Osteoblast (primary cell): ENCODE measurements around the gene SDC3. TPM values are rescaled to one million over a fixed set of nuclear protein-coding genes. Genes with fewer than 3 reads are reported as not detected.

Source experiments
- DNase-seq: peaks from one replicate; pipeline ENCODE4 v3.0.0; 2011; ENCODE audit warnings: low spot score, mixed read lengths; ENCODE audit not compliant: insufficient read length; ENCODE audit errors: missing footprints
- H2AFZ ChIP-seq: 2 replicates; pipeline ENCODE4 v1.6.0; 2011; ENCODE audit warnings: mild to moderate bottlenecking, low read length
- H3K27ac ChIP-seq: 2 replicates; pipeline ENCODE4 v1.5.1; 2011; ENCODE audit warnings: mild to moderate bottlenecking, low read depth, low read length, moderate library complexity
- H3K27me3 ChIP-seq: 2 replicates; pipeline ENCODE4 v1.6.0; 2012; ENCODE audit warnings: mild to moderate bottlenecking, control low read depth, inconsistent platforms, low read length, moderate library complexity; ENCODE audit not compliant: insufficient read depth
- H3K36me3 ChIP-seq: 2 replicates; pipeline ENCODE4 v1.5.1; 2011; ENCODE audit warnings: mild to moderate bottlenecking, low read length, control low read depth, moderate library complexity; ENCODE audit not compliant: insufficient read depth
- H3K4me1 ChIP-seq: 2 replicates; pipeline ENCODE4 v1.5.1; 2011; ENCODE audit warnings: mild to moderate bottlenecking, low read length, control low read depth, moderate library complexity; ENCODE audit not compliant: insufficient read depth
- H3K4me2 ChIP-seq: 2 replicates; pipeline ENCODE4 v1.6.0; 2011; ENCODE audit warnings: mild to moderate bottlenecking, low read length; ENCODE audit not compliant: insufficient read depth
- H3K4me3 ChIP-seq: fragments of 200-600 bp; sonication (generic); 3 replicates; pipeline ENCODE4 v1.5.1; 2012; ENCODE audit warnings: mild to moderate bottlenecking, low read length, inconsistent platforms; ENCODE audit not compliant: insufficient read depth
- H3K79me2 ChIP-seq: 2 replicates; pipeline ENCODE4 v1.6.0; 2012; ENCODE audit warnings: mild to moderate bottlenecking, low read length, control low read depth, inconsistent platforms; ENCODE audit not compliant: insufficient read depth
- H3K9me3 ChIP-seq: 2 replicates; pipeline ENCODE4 v1.5.1; 2011; ENCODE audit warnings: low read depth, low read length, control low read depth
- H4K20me1 ChIP-seq: 2 replicates; pipeline ENCODE4 v1.6.0; 2012; ENCODE audit warnings: mild to moderate bottlenecking, low read length, control low read depth; ENCODE audit not compliant: insufficient read depth
- total RNA-seq: library from RNA; depleted of rRNA; stranded (reverse); fragments of >200 nt; gene quantifications from 2 replicates; pipeline ENCODE4 v1.2.3, GENCODE V29; 2012
- TF ChIP-seq, protein P1 (sequence below): IDR thresholded peaks from 2 replicates; pipeline ENCODE4 v1.5.1; 2011; ENCODE audit warnings: mild to moderate bottlenecking, low read depth, low read length, moderate library complexity; ENCODE audit errors: extremely low read depth

Gene SDC3
- total RNA-seq, 1 donor, result 39.8 TPM

DNA sequence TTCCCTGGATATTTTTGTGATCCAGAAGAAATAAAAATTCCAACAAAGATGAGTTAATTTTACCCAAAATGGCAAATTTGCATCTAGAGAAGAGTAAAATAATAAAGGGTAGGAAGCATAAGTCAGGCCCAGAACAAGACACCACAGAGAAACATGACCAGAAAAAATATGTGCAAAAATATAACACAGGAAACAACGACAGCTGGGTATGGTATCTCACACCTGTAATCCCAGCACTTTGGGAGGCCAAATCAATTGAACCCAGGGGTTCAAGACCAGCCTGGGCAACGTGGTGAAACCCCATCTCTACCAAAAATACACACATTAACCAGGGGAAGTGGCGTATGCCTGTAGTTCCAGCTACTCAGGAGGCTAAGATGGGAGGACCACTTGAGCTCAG is 39.7 kb upstream of the SDC3 start:
- H3K27me3 ChIP-seq, result no peaks in the 10 kb centered on the region
- TF ChIP-seq, protein P1, sequence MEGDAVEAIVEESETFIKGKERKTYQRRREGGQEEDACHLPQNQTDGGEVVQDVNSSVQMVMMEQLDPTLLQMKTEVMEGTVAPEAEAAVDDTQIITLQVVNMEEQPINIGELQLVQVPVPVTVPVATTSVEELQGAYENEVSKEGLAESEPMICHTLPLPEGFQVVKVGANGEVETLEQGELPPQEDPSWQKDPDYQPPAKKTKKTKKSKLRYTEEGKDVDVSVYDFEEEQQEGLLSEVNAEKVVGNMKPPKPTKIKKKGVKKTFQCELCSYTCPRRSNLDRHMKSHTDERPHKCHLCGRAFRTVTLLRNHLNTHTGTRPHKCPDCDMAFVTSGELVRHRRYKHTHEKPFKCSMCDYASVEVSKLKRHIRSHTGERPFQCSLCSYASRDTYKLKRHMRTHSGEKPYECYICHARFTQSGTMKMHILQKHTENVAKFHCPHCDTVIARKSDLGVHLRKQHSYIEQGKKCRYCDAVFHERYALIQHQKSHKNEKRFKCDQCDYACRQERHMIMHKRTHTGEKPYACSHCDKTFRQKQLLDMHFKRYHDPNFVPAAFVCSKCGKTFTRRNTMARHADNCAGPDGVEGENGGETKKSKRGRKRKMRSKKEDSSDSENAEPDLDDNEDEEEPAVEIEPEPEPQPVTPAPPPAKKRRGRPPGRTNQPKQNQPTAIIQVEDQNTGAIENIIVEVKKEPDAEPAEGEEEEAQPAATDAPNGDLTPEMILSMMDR, result no peak
- no peak for DNase-seq
- no peak overlapping the region for H2AFZ ChIP-seq
- peaks cover 61% of the 10 kb centered on the region for H3K79me2 ChIP-seq
- no peaks in the 10 kb centered on the region for H3K9me3 ChIP-seq
- H3K4me1 ChIP-seq, result peaks cover 5% of the 10 kb centered on the region
- peak overlapping the region; percentile 12 for H3K27ac ChIP-seq
- H3K4me2 ChIP-seq, result no peak overlapping the region
- peaks cover 10% of the 10 kb centered on the region for H4K20me1 ChIP-seq
- H3K4me3 ChIP-seq, result no peak overlapping the region
- H3K36me3 ChIP-seq, result peaks cover 77% of the 10 kb centered on the region

DNA sequence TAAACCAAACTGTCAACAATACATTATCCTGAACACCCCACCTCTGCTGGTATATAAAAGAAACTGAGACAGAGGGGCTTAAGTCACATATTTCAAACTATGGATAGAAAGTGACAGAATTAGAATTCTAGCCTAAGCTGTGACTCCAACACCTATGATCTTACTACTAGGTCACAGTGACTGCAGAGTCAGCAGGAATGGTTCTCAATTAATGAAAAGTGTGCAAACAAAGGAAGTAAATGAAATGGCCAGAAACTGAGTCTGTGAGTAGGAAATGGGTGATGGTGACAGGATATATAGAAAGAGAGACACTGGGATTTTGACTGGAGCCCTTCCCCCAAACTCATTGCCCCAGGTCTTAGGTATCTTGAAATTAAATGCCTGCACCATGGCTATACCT is 38.7 kb upstream of the SDC3 start:
- peaks cover 10% of the 10 kb centered on the region for H4K20me1 ChIP-seq

DNA sequence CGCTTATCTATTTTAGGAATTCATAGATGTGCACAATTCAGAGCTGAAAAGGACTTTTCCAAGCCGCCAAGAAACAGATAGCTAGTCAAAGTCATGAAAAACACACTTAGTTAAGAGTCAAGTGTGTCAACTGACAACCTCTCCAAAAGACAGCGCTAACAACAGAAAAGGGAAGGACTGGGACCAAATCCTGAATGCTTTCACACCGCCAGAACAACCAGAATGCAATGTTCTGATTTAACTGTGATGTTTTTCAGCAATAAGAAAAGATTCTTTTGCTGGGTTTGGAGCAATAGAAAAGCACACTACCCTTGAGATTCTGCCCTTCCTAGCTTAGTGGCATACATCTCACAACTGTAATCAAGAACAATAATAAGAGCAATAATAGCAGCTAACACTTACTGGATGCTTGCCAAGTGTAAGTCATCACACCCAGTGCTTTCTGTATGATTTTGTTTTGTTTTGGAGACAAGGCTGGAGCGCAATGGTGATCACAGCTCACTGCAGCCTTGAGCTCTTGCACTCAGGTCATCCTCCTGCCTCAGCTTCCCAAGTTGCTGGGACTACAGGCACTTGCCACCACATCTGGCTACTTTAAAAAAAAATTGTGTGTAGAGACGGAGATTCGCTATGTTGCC is 33.9 kb upstream of the SDC3 start:
- Histone ChIP-seq H3K36me3 (peaks cover 72% of the 10 kb centered on the region), H3K27ac (no peak overlapping the region), H3K4me1 (no peaks in the 10 kb centered on the region), H2AFZ (no peak overlapping the region), H3K79me2 (peaks cover 41% of the 10 kb centered on the region), H3K4me3 (no peak overlapping the region), H3K27me3 (no peaks in the 10 kb centered on the region), H3K4me2 (no peak overlapping the region), H4K20me1 (peaks cover 6% of the 10 kb centered on the region), H3K9me3 (no peaks in the 10 kb centered on the region)
- no peak for DNase-seq
- TF ChIP-seq, protein P1, result no peak

More for the DNA sequence above, 38.7 kb upstream of the SDC3 start:
- Histone ChIP-seq H3K9me3 (no peaks in the 10 kb centered on the region), H3K4me1 (peaks cover 5% of the 10 kb centered on the region), H3K27ac (no peak overlapping the region), H3K4me3 (no peak overlapping the region), H3K4me2 (no peak overlapping the region), H3K36me3 (peaks cover 75% of the 10 kb centered on the region), H2AFZ (no peak overlapping the region), H3K27me3 (no peaks in the 10 kb centered on the region), H3K79me2 (peaks cover 62% of the 10 kb centered on the region)
- TF ChIP-seq, protein P1, result no peak
- no peak for DNase-seq

DNA sequence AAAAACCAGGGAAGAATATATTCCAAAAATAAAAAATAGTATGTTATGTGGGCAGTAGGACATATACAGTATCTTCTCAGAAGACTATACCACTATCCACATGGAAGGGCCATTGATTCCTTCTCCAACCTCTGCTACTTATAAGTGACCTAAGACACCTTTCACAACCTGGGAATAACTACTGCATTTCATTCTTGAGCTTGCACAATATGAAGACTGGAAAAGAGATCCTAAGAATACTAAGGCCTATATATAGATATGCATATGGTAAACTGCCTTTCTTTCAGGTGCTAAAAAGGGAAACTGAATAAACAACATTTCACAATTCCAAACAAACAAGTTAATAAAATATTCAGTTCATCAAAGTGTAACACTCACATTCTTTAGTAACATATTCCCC is 32.0 kb upstream of the SDC3 start:
- TF ChIP-seq, protein P1, result no peak
- H3K4me2 ChIP-seq, result no peak overlapping the region
- H3K79me2 ChIP-seq, result peaks cover 32% of the 10 kb centered on the region
- H3K27ac ChIP-seq, result no peak overlapping the region
- DNase-seq, result no peak
- H4K20me1 ChIP-seq, result peaks cover 14% of the 10 kb centered on the region
- no peaks in the 10 kb centered on the region for H3K27me3 ChIP-seq
- H3K4me3 ChIP-seq, result no peak overlapping the region
- no peaks in the 10 kb centered on the region for H3K4me1 ChIP-seq
- H3K9me3 ChIP-seq, result no peaks in the 10 kb centered on the region
- H3K36me3 ChIP-seq, result peaks cover 76% of the 10 kb centered on the region
- no peak overlapping the region for H2AFZ ChIP-seq
